Ovary (tissue), 3 donors: Measurements from ENCODE around the gene DUSP9.

Source experiments
- EP300 ChIP-seq: sonication (generic); formaldehyde crosslinking; IDR thresholded peaks from one replicate; pipeline ENCODE4 v1.6.1; 2017; ENCODE audit warnings: antibody characterized with exemption
- POLR2A ChIP-seq: fragments of 450-650 bp; IDR thresholded peaks from one replicate; pipeline ENCODE4 v1.6.1; 2017; ENCODE audit warnings: antibody characterized with exemption, mild to moderate bottlenecking, moderate library complexity
- TF ChIP-seq, protein P1 (sequence below), 3 donors: fragments of 450-650 bp in 2 of 3; fragments of 200-600 bp in 1 of 3; IDR thresholded peaks; one replicate each; pipeline versions ENCODE4 v1.5.1 to v1.8.0; 2016 to 2022; ENCODE audit warnings: antibody characterized with exemption in 3 of 3, mild to moderate bottlenecking in 1 of 3
- donor health status: DM: no; HTN: no; CAD: no.

DNA sequence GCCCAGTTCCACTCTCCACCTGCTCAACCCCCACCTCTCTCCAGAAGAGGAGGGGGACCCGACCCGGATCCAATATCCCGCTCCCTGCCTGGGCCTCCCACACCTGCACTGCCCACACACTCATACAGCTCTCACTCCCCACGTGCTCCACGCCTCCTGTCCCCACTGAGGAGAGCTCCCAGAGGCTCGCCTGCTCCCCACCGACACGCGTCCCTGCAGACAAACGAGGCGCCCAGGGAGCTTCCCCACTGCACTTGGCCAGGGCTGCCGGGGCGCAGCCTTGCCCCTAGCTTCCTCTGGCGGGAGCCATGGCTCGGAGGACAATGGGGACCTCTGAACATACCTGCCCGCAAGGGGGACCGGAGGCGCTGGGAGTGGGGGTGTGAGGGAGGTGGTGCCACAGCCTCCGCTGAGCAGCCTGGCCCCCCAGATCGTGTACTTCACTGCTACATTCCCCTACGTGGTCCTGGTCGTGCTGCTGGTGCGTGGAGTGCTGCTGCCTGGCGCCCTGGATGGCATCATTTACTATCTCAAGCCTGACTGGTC is 45.7 kb downstream of the DUSP9 start:
- TF ChIP-seq, protein P1, sequence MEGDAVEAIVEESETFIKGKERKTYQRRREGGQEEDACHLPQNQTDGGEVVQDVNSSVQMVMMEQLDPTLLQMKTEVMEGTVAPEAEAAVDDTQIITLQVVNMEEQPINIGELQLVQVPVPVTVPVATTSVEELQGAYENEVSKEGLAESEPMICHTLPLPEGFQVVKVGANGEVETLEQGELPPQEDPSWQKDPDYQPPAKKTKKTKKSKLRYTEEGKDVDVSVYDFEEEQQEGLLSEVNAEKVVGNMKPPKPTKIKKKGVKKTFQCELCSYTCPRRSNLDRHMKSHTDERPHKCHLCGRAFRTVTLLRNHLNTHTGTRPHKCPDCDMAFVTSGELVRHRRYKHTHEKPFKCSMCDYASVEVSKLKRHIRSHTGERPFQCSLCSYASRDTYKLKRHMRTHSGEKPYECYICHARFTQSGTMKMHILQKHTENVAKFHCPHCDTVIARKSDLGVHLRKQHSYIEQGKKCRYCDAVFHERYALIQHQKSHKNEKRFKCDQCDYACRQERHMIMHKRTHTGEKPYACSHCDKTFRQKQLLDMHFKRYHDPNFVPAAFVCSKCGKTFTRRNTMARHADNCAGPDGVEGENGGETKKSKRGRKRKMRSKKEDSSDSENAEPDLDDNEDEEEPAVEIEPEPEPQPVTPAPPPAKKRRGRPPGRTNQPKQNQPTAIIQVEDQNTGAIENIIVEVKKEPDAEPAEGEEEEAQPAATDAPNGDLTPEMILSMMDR (IDR thresholded peaks at IDR 0.05) = no peak
- TF ChIP-seq EP300 (no peak), POLR2A (no peak)
